H9 (cell line): ENCODE results near the gene DUS1L. TPM values are rescaled to one million over a fixed set of nuclear protein-coding genes. Genes with fewer than 3 reads are reported as not detected.

Experiments
- DNase-seq: peaks from one replicate; pipeline ENCODE4 v3.0.0-alpha.2; 2017
- H2AFZ ChIP-seq: one replicate; pipeline ENCODE4 v1.6.1; 2013; ENCODE audit warnings: mild to moderate bottlenecking, low read length, control low read depth, moderate library complexity
- H2AK5ac ChIP-seq: 2 replicates; pipeline ENCODE4 v1.6.1; 2013; ENCODE audit warnings: low read length, control low read depth, mixed read lengths; ENCODE audit not compliant: insufficient read length
- H2BK120ac ChIP-seq: one replicate; pipeline ENCODE4 v1.6.1; 2013; ENCODE audit warnings: low read depth, mild to moderate bottlenecking, low read length, control low read depth, inconsistent platforms; ENCODE audit not compliant: poor library complexity, severe bottlenecking
- H2BK12ac ChIP-seq: 2 replicates; pipeline ENCODE4 v1.6.1; 2013; ENCODE audit warnings: low read length, control low read depth, mixed read lengths, low read depth; ENCODE audit not compliant: insufficient read length
- H2BK15ac ChIP-seq: 2 replicates; pipeline ENCODE4 v1.6.1; 2013; ENCODE audit warnings: low read depth, low read length, control low read depth
- H2BK20ac ChIP-seq: one replicate; pipeline ENCODE4 v1.6.1; 2013; ENCODE audit warnings: low read depth, mild to moderate bottlenecking, low read length, control low read depth, inconsistent platforms; ENCODE audit not compliant: poor library complexity, severe bottlenecking
- H2BK5ac ChIP-seq: 2 replicates; pipeline ENCODE4 v1.6.1; 2013; ENCODE audit warnings: low read length, control low read depth, mixed read lengths; ENCODE audit not compliant: insufficient read length
- H3K14ac ChIP-seq: 2 replicates; pipeline ENCODE4 v1.6.1; 2013; ENCODE audit warnings: low read length, control low read depth; ENCODE audit not compliant: insufficient read depth
- H3K18ac ChIP-seq: 2 replicates; pipeline ENCODE4 v1.6.1; 2013; ENCODE audit warnings: low read depth, mild to moderate bottlenecking, mixed read lengths, low read length, control low read depth; ENCODE audit not compliant: insufficient read length
- H3K23ac ChIP-seq: 2 replicates; pipeline ENCODE4 v1.6.1; 2013; ENCODE audit warnings: low read length, control low read depth, mixed read lengths, low read depth; ENCODE audit not compliant: insufficient read length
- H3K23me2 ChIP-seq: 2 replicates; pipeline ENCODE4 v1.6.1; 2013; ENCODE audit warnings: low read depth, mild to moderate bottlenecking, mixed read lengths, low read length, control low read depth; ENCODE audit not compliant: insufficient read length, poor library complexity, severe bottlenecking
- H3K27ac ChIP-seq: 2 replicates; pipeline ENCODE4 v1.5.1; 2013; ENCODE audit warnings: low read length, control low read depth, mixed read lengths, low read depth; ENCODE audit not compliant: insufficient read length
- H3K27me3 ChIP-seq: 2 replicates; pipeline ENCODE4 v1.6.1; 2013; ENCODE audit warnings: low read length, control low read depth, inconsistent platforms; ENCODE audit not compliant: insufficient read depth
- H3K4ac ChIP-seq: 2 replicates; pipeline ENCODE4 v1.6.1; 2013; ENCODE audit warnings: low read depth, mild to moderate bottlenecking, control low read depth, inconsistent platforms, low read length, moderate library complexity
- H3K4me1 ChIP-seq: 2 replicates; pipeline ENCODE4 v1.6.1; 2013; ENCODE audit warnings: low read length, control low read depth, inconsistent platforms; ENCODE audit not compliant: insufficient read depth
- H3K4me2 ChIP-seq: 2 replicates; pipeline ENCODE4 v1.6.1; 2013; ENCODE audit warnings: low read length, control low read depth, mixed read lengths; ENCODE audit not compliant: insufficient read length, insufficient read depth
- H3K56ac ChIP-seq: 2 replicates; pipeline ENCODE4 v1.6.1; 2013; ENCODE audit warnings: low read depth, mild to moderate bottlenecking, mixed read lengths, low read length, control low read depth; ENCODE audit not compliant: insufficient read length
- H3K79me1 ChIP-seq: 2 replicates; pipeline ENCODE4 v1.6.1; 2013; ENCODE audit warnings: low read depth, mild to moderate bottlenecking, moderate library complexity, low read length, control low read depth, inconsistent platforms; ENCODE audit not compliant: insufficient read depth, poor library complexity, severe bottlenecking
- H3K79me2 ChIP-seq: 2 replicates; pipeline ENCODE4 v1.6.1; 2013; ENCODE audit warnings: low read length, control low read depth, inconsistent platforms; ENCODE audit not compliant: insufficient read depth
- H3K9ac ChIP-seq: 2 replicates; pipeline ENCODE4 v1.6.1; 2013; ENCODE audit warnings: low read length, control low read depth, mixed read lengths; ENCODE audit not compliant: insufficient read length; ENCODE audit errors: extremely low read depth
- H3K9me3 ChIP-seq: one replicate; pipeline ENCODE4 v1.6.1; 2013; ENCODE audit warnings: low read depth, low read length, inconsistent platforms; ENCODE audit not compliant: control insufficient read depth
- H3T11ph ChIP-seq: one replicate; pipeline ENCODE4 v1.6.1; 2013; ENCODE audit warnings: mild to moderate bottlenecking, low read length, control low read depth, inconsistent platforms
- H4K20me1 ChIP-seq: one replicate; pipeline ENCODE4 v1.6.1; 2013; ENCODE audit not compliant: control insufficient read depth, insufficient read length, insufficient read depth
- H4K5ac ChIP-seq: 2 replicates; pipeline ENCODE4 v1.6.1; 2013; ENCODE audit warnings: low read depth, mild to moderate bottlenecking, mixed read lengths, low read length, control low read depth; ENCODE audit not compliant: insufficient read length
- H4K8ac ChIP-seq: replicated peaks from 2 replicates; pipeline ENCODE4 v1.6.1; 2013; ENCODE audit warnings: low read length, control low read depth, mixed read lengths, low read depth; ENCODE audit not compliant: insufficient read length
- H4K91ac ChIP-seq: 2 replicates; pipeline ENCODE4 v1.6.1; 2013; ENCODE audit warnings: low read depth, mild to moderate bottlenecking, moderate library complexity, mixed read lengths, low read length, control low read depth; ENCODE audit not compliant: insufficient read length
- H3K27ac Mint-ChIP-seq, 3 experiments: 2 replicates in 2 of 3; 3 replicates in 1 of 3; pipeline ENCODE4 v1.8.0; 2020 to 2021; ENCODE audit warnings: mixed read lengths in 3 of 3, mild to moderate bottlenecking in 1 of 3, moderate library complexity in 1 of 3
- H3K27me3 Mint-ChIP-seq: 2 replicates; pipeline ENCODE4 v1.8.0; 2021; ENCODE audit warnings: low read depth, mild to moderate bottlenecking, moderate library complexity, mixed read lengths
- H3K36me3 Mint-ChIP-seq, 3 experiments: 2 replicates in 2 of 3; 3 replicates in 1 of 3; pipeline ENCODE4 v1.8.0; 2020 to 2021; ENCODE audit warnings: low read depth in 3 of 3, mixed read lengths in 3 of 3; ENCODE audit not compliant: insufficient read depth in 1 of 3
- H3K4me1 Mint-ChIP-seq, 2 experiments: 2 replicates each; pipeline ENCODE4 v1.8.0; 2020; ENCODE audit warnings: mixed read lengths in 2 of 2
- H3K4me3 Mint-ChIP-seq, 2 experiments: 2 replicates in 1 of 2; 3 replicates in 1 of 2; pipeline ENCODE4 v1.8.0; 2020 to 2021; ENCODE audit warnings: mild to moderate bottlenecking in 2 of 2, mixed read lengths in 2 of 2, moderate library complexity in 1 of 2
- H3K9me3 Mint-ChIP-seq, 2 experiments: 2 replicates in 1 of 2; 3 replicates in 1 of 2; pipeline ENCODE4 v1.8.0; 2020; ENCODE audit warnings: mild to moderate bottlenecking in 2 of 2, mixed read lengths in 2 of 2, moderate library complexity in 1 of 2
- WGBS: extraction: QIAGEN DNeasy Blood & Tissue Kit; methylation state at CpG from one replicate; pipeline ENCODE4 v1.1.7; 2013; ENCODE audit warnings: missing lambda C conversion rate, low lambda C conversion rate, mixed read lengths; ENCODE audit not compliant: insufficient read length; ENCODE audit errors: extremely low coverage; 5-methylcytosine and 5-hydroxymethylcytosine counted together
- total RNA-seq: library from RNA; stranded (reverse); gene quantifications from 2 replicates; pipeline ENCODE4 v1.2.1, GENCODE V29; 2021
- TF ChIP-seq, protein P1 (sequence below): fragments of 200-600 bp; sonication (generic); conservative IDR thresholded peaks from 3 replicates; pipeline ENCODE4 v1.8.0; 2021; ENCODE audit warnings: antibody characterized with exemption, mild to moderate bottlenecking

Gene DUS1L
- total RNA-seq, 1 experiment from 2014 or later, result 103 TPM

DNA sequence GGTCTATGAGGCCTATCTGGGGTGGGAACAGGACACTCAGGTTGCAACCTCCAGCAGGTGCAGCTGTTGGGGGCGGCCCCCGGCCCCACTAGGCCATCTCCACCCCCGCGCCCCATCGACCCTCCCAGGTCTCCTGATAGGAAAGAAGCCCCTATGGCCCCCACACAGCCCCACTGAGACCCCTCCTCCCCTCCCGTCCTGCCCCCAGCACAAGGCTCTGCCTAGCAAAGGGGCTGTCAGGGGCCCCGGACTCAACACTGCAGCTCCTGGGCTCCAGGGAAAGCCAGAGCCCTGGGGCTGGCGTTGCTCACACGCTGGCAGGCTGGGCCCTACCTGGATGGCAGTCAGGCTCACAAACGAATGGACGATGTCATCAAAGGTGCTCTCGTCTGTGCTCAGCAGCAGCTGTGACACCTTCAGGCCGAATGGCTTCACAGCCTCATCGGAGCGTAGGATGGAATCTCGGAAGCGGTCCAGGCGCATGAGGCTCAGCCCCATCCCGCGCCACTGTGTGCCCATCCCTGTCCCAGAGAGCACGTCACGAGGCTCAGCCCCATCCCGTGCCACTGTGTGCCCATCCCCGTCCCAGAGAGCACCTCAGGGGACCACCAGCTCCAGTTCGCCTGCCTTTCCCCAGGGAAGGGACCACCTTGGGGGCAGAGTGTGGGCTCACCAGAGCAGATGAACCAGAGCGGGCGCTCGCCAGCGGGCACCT, 25.1 kb upstream of the DUS1L start:
- Histone ChIP-seq H4K8ac (no peak overlapping the region), H2BK120ac (no peak overlapping the region), H3K79me1 (peaks cover 6% of the 10 kb centered on the region), H3K4me1 (no peaks in the 10 kb centered on the region), H2BK15ac (no peak overlapping the region), H3K56ac (no peak overlapping the region), H2AK5ac (no peak overlapping the region), H3K23me2 (no peaks in the 10 kb centered on the region), H3K79me2 (peaks cover 3% of the 10 kb centered on the region; the same call in 1 of the 2 replicates), H3K27me3 (no peaks in the 10 kb centered on the region), H3K9me3 (no peaks in the 10 kb centered on the region), H4K20me1 (no peaks in the 10 kb centered on the region), H3K23ac (no peak overlapping the region), H3K9ac (no peak overlapping the region), H3K18ac (no peak overlapping the region), H2AFZ (no peak overlapping the region), H3K27ac (no peak overlapping the region), H3K14ac (no peak overlapping the region), H2BK20ac (no peak overlapping the region), H4K5ac (no peak overlapping the region), H3K4ac (no peak overlapping the region), H4K91ac (no peak overlapping the region), H3T11ph (no peak overlapping the region), H3K4me2 (no peak overlapping the region), H2BK12ac (no peak overlapping the region), H2BK5ac (no peak overlapping the region)
- Mint-ChIP-seq H3K4me1 (no peaks in the 10 kb centered on the region), H3K9me3 (no peaks in the 10 kb centered on the region), H3K27me3 (no peaks in the 10 kb centered on the region), H3K4me3 (no peak overlapping the region), H3K36me3 (peaks cover 21 to 72% (median 64%) of the 10 kb centered on the region in 3 experiments; a peak in 6 of 7 replicates), H3K27ac (no peak overlapping the region)
- no peak for DNase-seq
- WGBS, result no CpG with 5 or more reads among the region's 29 CpGs
- TF ChIP-seq, protein P1, sequence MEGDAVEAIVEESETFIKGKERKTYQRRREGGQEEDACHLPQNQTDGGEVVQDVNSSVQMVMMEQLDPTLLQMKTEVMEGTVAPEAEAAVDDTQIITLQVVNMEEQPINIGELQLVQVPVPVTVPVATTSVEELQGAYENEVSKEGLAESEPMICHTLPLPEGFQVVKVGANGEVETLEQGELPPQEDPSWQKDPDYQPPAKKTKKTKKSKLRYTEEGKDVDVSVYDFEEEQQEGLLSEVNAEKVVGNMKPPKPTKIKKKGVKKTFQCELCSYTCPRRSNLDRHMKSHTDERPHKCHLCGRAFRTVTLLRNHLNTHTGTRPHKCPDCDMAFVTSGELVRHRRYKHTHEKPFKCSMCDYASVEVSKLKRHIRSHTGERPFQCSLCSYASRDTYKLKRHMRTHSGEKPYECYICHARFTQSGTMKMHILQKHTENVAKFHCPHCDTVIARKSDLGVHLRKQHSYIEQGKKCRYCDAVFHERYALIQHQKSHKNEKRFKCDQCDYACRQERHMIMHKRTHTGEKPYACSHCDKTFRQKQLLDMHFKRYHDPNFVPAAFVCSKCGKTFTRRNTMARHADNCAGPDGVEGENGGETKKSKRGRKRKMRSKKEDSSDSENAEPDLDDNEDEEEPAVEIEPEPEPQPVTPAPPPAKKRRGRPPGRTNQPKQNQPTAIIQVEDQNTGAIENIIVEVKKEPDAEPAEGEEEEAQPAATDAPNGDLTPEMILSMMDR, result no peak
